GM18861 (cell line): ENCODE measurements around the gene ERICH6B.

Experiments
- ATAC-seq: cut with Tn5 transposase; IDR thresholded peaks from one replicate; pipeline ENCODE4 v1.9.1; 2021; ENCODE audit not compliant: unreplicated experiment

The ERICH6B gene

GRCh38 chr13:45508776-45509175 lies 106.8 kb downstream of the ERICH6B start:
- ATAC-seq: no peak

GRCh38 chr13:45506811-45507210 lies 108.7 kb downstream of the ERICH6B start:
- no peak for ATAC-seq

- no peak for ATAC-seq
Measured at GRCh38 chr13:45503658-45504057, 111.9 kb downstream of the ERICH6B start.

GRCh38 chr13:45501175-45501526 lies 114.4 kb downstream of the ERICH6B start:
- ATAC-seq: no peak

GRCh38 chr13:45500492-45501174 lies 114.9 kb downstream of the ERICH6B start:
- ATAC-seq: no peak

- ATAC-seq: no peak
Measured at GRCh38 chr13:45496942-45497341, 118.6 kb downstream of the ERICH6B start.

GRCh38 chr13:45492538-45492937 lies 123.0 kb downstream of the ERICH6B start:
- no peak for ATAC-seq
